Measurements from ENCODE around the gene LONP2. TPM values are rescaled to one million over a fixed set of nuclear protein-coding genes. Genes with fewer than 3 reads are reported as not detected.
A peak's percentile ranks its signal among the peaks of the same experiment; 100 is the strongest.

The LONP2 gene
- total RNA-seq, 4 donors from 2014 or later = 37.3 to 52.0 (median 47.0) TPM

GRCh38 chr16:48361540-48362144 is 117.5 kb downstream of the LONP2 start:
- 92 to 95% methylated on average over 12 of the region's 12 CpGs for WGBS, 2 donors

GRCh38 chr16:48365025-48365600 is 121.0 kb downstream of the LONP2 start:
- 46 to 50% methylated on average over 15 of the region's 15 CpGs for WGBS, 2 donors
- H3K4me3 ChIP-seq (ENCODE audit: low read depth, poor library complexity, severe bottlenecking) = no peak overlapping the region
- TF ChIP-seq CTCF (IDR thresholded peaks at IDR 0.05) (no peak), POLR2A (IDR thresholded peaks at IDR 0.05) (no peak)
- no peak for DNase-seq (ENCODE audit: low spot score in 2 of 2)
- intact Hi-C loops (cut with DNase I; ENCODE audit: low total_unique reads) = no loop called here

More at GRCh38 chr16:48361540-48362144, 117.5 kb downstream of the LONP2 start:
- intact Hi-C loops (cut with DNase I; ENCODE audit: low total_unique reads) = no loop called here
- no peak for TF ChIP-seq POLR2A (IDR thresholded peaks at IDR 0.05)
- TF ChIP-seq CTCF (IDR thresholded peaks at IDR 0.05) = no peak
- DNase-seq (ENCODE audit: low spot score in 2 of 2) = no peak
- no peak overlapping the region for H3K4me3 ChIP-seq (ENCODE audit: low read depth, poor library complexity, severe bottlenecking)

DNA sequence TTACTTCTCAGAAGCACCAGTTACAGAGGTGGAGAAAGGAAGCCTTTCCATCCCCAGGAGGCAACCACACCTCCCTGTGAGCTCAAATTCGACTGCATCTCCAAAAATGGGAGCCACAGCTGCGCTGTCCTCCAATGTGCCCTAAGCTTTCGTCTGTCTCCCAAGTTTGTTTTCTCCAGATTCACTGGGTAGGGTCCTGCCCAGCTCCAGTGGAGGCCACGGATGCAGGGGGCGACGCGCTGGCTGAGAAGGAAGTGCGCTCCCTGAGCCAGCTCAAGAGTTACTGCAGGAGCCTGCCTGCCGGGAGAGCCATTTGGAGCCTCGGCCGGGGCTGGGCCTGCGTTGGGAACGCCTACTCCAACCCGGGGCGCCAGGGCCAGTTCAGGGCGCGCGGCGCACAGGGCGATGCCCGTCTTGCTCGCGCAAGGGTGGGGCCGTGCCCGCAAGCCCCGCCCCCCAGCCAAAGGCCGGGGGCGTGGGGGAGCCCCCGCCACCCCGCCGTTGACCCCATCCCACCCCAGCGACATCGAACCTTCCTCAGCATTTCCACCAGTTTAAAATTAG is 121.6 kb downstream of the LONP2 start:
- H3K4me3 ChIP-seq (ENCODE audit: low read depth, poor library complexity, severe bottlenecking) = peak overlapping the region; percentile 23
- TF ChIP-seq POLR2A (IDR thresholded peaks at IDR 0.05) (no peak), CTCF (IDR thresholded peaks at IDR 0.05) (no peak)
- 4% methylated on average over 13 to 16 of the region's 33 CpGs for WGBS, 2 donors
- peak; percentile 89 to 97 for DNase-seq (ENCODE audit: low spot score in 2 of 2)
- intact Hi-C loops (cut with DNase I; ENCODE audit: low total_unique reads) = no loop called here

- 14 to 16% methylated on average over 21 of the region's 21 CpGs for WGBS, 2 donors
- intact Hi-C loops (cut with DNase I; ENCODE audit: low total_unique reads) = no loop called here
- peak overlapping the region; percentile 23 for H3K4me3 ChIP-seq (ENCODE audit: low read depth, poor library complexity, severe bottlenecking)
- no peak for TF ChIP-seq CTCF (IDR thresholded peaks at IDR 0.05)
- TF ChIP-seq POLR2A (IDR thresholded peaks at IDR 0.05) = no peak
- DNase-seq (ENCODE audit: low spot score in 2 of 2) = peak in 1 of 2 donors; percentile 52
These were observed 122.3 kb downstream of the LONP2 start for GRCh38 chr16:48366165-48367093.

- intact Hi-C loops (cut with DNase I; ENCODE audit: low total_unique reads) = no loop called here
- no peak for DNase-seq (ENCODE audit: low spot score in 2 of 2)
These were observed 123.4 kb downstream of the LONP2 start for GRCh38 chr16:48367441-48368049.

More at GRCh38 chr16:48367441-48368049, 123.4 kb downstream of the LONP2 start:
- 43 to 45% methylated on average over 2 of the region's 2 CpGs for WGBS, 2 donors
- no peak overlapping the region for H3K4me3 ChIP-seq (ENCODE audit: low read depth, poor library complexity, severe bottlenecking)
- TF ChIP-seq CTCF (IDR thresholded peaks at IDR 0.05) (no peak), POLR2A (IDR thresholded peaks at IDR 0.05) (no peak)
